WERI-Rb-1 (cell line): ENCODE results near the gene ATP6V0C.

ENCODE experiments used
- DNase-seq: peaks from one replicate; pipeline ENCODE4 v3.0.0-alpha.2; 2020
- H3K27ac ChIP-seq: fragments of 250-450 bp; sonication (Bioruptor Pico); 2 replicates; pipeline ENCODE4 v1.5.1; 2020; ENCODE audit warnings: mild to moderate bottlenecking, moderate library complexity
- H3K27me3 ChIP-seq: fragments of 250-450 bp; sonication (Bioruptor Pico); 2 replicates; pipeline ENCODE4 v1.5.1; 2021; ENCODE audit warnings: mild to moderate bottlenecking, low read depth, moderate library complexity; ENCODE audit not compliant: insufficient read depth, severe bottlenecking
- H3K36me3 ChIP-seq: fragments of 250-450 bp; sonication (Bioruptor Pico); 2 replicates; pipeline ENCODE4 v1.5.1; 2020; ENCODE audit warnings: mild to moderate bottlenecking, moderate library complexity
- H3K4me3 ChIP-seq: 2 replicates; pipeline ENCODE4 v1.5.1; 2011; ENCODE audit warnings: low read depth, mild to moderate bottlenecking, control low read depth, low read length
- H3K9me3 ChIP-seq: fragments of 250-450 bp; sonication (Bioruptor Pico); 2 replicates; pipeline ENCODE4 v1.5.1; 2021; ENCODE audit warnings: mild to moderate bottlenecking, moderate library complexity; ENCODE audit not compliant: severe bottlenecking
- TF ChIP-seq, protein P1 (sequence below): IDR thresholded peaks from 2 replicates; pipeline ENCODE4 v1.5.1; 2011; ENCODE audit warnings: low read depth, mild to moderate bottlenecking, control low read depth, inconsistent platforms, low read length

The ATP6V0C gene

GRCh38 chr16:2524339-2524938 is 10.7 kb downstream of the ATP6V0C start:
- no peaks in the 10 kb centered on the region for H3K9me3 ChIP-seq
- no peaks in the 10 kb centered on the region for H3K27me3 ChIP-seq
- DNase-seq, result no peak
- H3K27ac ChIP-seq, result no peak overlapping the region
- TF ChIP-seq, protein P1, sequence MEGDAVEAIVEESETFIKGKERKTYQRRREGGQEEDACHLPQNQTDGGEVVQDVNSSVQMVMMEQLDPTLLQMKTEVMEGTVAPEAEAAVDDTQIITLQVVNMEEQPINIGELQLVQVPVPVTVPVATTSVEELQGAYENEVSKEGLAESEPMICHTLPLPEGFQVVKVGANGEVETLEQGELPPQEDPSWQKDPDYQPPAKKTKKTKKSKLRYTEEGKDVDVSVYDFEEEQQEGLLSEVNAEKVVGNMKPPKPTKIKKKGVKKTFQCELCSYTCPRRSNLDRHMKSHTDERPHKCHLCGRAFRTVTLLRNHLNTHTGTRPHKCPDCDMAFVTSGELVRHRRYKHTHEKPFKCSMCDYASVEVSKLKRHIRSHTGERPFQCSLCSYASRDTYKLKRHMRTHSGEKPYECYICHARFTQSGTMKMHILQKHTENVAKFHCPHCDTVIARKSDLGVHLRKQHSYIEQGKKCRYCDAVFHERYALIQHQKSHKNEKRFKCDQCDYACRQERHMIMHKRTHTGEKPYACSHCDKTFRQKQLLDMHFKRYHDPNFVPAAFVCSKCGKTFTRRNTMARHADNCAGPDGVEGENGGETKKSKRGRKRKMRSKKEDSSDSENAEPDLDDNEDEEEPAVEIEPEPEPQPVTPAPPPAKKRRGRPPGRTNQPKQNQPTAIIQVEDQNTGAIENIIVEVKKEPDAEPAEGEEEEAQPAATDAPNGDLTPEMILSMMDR, result no peak
- no peak overlapping the region for H3K4me3 ChIP-seq
- peaks cover 66% of the 10 kb centered on the region for H3K36me3 ChIP-seq

DNA sequence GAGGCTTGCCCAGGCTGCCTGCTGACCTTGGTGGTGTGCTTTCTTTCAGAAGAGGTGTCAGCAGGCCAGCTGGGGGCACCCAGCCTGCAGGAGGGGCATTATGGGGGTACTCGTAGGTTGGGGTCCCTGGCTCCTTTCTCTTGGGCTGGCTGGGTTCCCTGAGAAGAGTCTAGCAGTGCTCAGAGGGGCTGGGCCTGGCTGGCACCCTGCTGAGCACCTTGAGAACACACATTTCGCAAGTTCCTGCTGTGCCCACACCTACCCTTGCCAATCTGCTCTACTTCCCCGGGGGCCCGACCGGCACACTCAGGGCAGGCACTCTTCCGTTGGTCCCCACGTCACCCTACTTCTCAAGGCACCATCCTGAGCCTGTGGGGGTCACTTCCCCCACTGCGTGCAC is 12.4 kb downstream of the ATP6V0C start:
- no peak overlapping the region for H3K27ac ChIP-seq
- peaks cover 63% of the 10 kb centered on the region for H3K36me3 ChIP-seq
- DNase-seq, result no peak
- H3K4me3 ChIP-seq, result no peak overlapping the region
- no peaks in the 10 kb centered on the region for H3K9me3 ChIP-seq
- H3K27me3 ChIP-seq, result no peaks in the 10 kb centered on the region
- TF ChIP-seq, protein P1, result no peak

DNA sequence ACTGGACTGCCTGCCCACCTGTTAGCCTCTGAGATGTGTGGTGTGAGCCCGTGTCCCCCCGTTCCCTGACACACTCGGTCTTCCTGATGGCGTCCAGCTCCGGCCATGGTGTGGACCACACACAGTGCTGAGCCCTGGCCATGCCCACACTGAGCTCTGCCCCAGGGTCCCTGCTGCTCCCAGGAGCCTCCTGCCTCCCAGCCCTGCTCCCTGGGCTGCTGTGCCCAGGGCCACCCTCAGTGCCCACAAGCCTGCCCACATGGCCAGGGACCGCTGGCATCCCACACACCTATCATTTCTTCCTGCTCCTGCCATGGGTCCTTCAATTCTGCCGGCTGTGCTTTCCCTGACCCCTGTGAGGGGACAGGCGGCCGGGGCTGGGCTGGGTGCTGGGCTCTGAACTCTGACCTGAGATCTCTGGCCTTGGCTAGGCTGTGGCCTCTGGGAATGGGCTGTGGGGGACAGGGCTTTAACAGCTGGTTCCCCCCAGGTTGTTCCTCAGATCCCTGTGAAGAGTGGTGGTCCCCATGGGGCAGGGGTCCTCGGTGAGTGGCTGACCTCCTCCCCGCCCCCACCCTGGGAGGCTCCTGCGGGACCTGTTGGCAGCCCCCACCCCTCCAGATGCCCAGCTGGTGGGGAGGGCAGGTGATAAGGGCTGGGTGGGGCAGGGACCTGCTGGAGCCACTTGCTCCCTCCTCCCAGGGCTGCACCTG is 13.5 kb downstream of the ATP6V0C start:
- no peak overlapping the region for H3K27ac ChIP-seq
- no peak overlapping the region for H3K4me3 ChIP-seq
- H3K36me3 ChIP-seq, result peaks cover 57% of the 10 kb centered on the region
- no peaks in the 10 kb centered on the region for H3K27me3 ChIP-seq
- TF ChIP-seq, protein P1, result no peak
- no peak for DNase-seq
- no peaks in the 10 kb centered on the region for H3K9me3 ChIP-seq

- Histone ChIP-seq H3K36me3 (peaks cover 54% of the 10 kb centered on the region), H3K27ac (no peak overlapping the region), H3K27me3 (no peaks in the 10 kb centered on the region), H3K4me3 (no peak overlapping the region), H3K9me3 (no peaks in the 10 kb centered on the region)
- DNase-seq, result no peak
- TF ChIP-seq, protein P1, result no peak
Measured at GRCh38 chr16:2527784-2528100, 14.0 kb downstream of the ATP6V0C start.

DNA sequence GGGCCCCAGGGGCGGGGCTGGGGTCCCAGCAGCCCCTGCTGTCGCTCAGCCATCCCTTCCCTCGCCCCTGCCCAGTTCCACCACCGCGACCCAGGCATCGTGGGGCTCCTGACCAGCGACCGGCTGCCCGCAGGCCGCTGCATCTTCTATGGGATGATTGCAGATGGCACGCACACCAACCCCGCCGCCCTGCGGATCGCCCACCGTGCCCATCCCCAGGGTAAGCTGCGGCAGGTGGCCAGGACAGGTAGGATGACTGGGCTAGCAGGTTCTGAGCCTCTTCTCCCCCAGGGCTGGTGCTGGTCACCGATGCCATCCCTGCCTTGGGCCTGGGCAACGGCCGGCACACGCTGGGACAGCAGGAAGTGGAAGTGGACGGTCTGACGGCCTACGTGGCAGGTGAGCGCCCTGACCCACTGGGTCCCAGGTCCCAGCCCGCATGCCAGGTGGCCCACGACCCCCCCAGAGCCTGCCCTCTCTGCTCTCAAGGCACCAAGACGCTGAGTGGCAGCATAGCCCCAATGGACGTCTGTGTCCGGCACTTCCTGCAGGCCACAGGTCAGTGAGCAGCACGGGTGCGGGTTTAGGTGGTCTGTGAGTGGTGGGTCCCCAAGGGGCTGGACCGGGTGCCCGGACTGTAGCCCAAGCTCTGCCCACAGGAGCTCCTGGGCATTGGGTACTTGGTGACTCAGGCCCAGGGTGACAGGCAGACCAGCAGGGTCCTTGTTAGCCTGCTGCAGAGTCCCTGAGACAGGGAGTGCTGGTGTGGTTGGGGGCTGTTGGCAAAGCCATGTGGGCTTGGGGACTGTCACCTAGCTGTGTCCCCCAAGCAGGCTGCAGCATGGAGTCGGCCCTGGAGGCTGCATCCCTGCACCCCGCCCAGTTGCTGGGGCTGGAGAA is 14.7 kb downstream of the ATP6V0C start:
- Histone ChIP-seq H3K4me3 (no peak overlapping the region), H3K9me3 (no peaks in the 10 kb centered on the region), H3K36me3 (peaks cover 48% of the 10 kb centered on the region), H3K27me3 (no peaks in the 10 kb centered on the region), H3K27ac (no peak overlapping the region)
- DNase-seq, result no peak
- TF ChIP-seq, protein P1, result no peak
